Mammary microvascular endothelial cell (primary cell): ENCODE measurements around the gene PLPPR3. TPM values are rescaled to one million over a fixed set of nuclear protein-coding genes. Genes with fewer than 3 reads are reported as not detected.

Source experiments
- total RNA-seq: library from RNA; depleted of rRNA; stranded (reverse); fragments of >200 nt; gene quantifications from 2 replicates; pipeline ENCODE4 v1.2.3, GENCODE V29; 2015

PLPPR3 gene
- 0.25 TPM in 1 of 2 replicates, not detected in the other for total RNA-seq

GRCh38 chr19:821825-822503 lies at the start of gene PLPPR3:
Gene PLPPR3, minus strand, starts transcription at chr19:821955. Its CDS starts 396 bp downstream, at chr19:821559.

GRCh38 chr19:858868-859843 lies 37.4 kb upstream of the PLPPR3 start, which contains the start of gene CFD:
Gene CFD, plus strand, starts transcription at chr19:859664. Its CDS starts 26 bp downstream, at chr19:859690.

GRCh38 chr19:852136-853013 lies 30.6 kb upstream of the PLPPR3 start, which contains the start of gene ELANE:
Gene ELANE, plus strand, starts transcription at chr19:852303. Its CDS starts 26 bp downstream, at chr19:852329.

GRCh38 chr19:840519-841206 lies 18.9 kb upstream of the PLPPR3 start, which contains the start of gene PRTN3:
Gene PRTN3, plus strand, starts transcription at chr19:840999. Its CDS starts 10 bp downstream, at chr19:841009.

GRCh38 chr19:827710-828321 lies 6.1 kb upstream of the PLPPR3 start, which contains the start of gene AZU1:
Gene AZU1, plus strand, starts transcription at chr19:827837. Its CDS starts 10 bp downstream, at chr19:827847.

GRCh38 chr19:796692-797527 lies 24.8 kb downstream of the PLPPR3 start, which contains the start of gene PTBP1:
Gene PTBP1, plus strand, starts transcription at chr19:797452. Its CDS starts 46 bp downstream, at chr19:797498.

Other genes starting within 250 kb of the PLPPR3 start
- 537 and 604 TPM in 2 replicates for gene BSG, start 249.4 kb downstream of the PLPPR3 start, total RNA-seq
- 0.07 and 0.10 TPM in 2 replicates for gene HCN2, start 232.1 kb downstream of the PLPPR3 start, total RNA-seq
- 27.9 and 38.4 TPM in 2 replicates for gene POLRMT, start 188.4 kb downstream of the PLPPR3 start, total RNA-seq
- not detected in 2 replicates for gene FGF22, start 182.1 kb downstream of the PLPPR3 start, total RNA-seq
- 90.7 and 99.4 TPM in 2 replicates for gene RNF126, start 158.7 kb downstream of the PLPPR3 start, total RNA-seq
- gene FSTL3, start 145.6 kb downstream of the PLPPR3 start, total RNA-seq, result 103 and 104 TPM in 2 replicates
- gene PRSS57, start 126.5 kb downstream of the PLPPR3 start, total RNA-seq, result not detected in 2 replicates
- 5.9 and 6.9 TPM in 2 replicates for gene PALM, start 113.0 kb downstream of the PLPPR3 start, total RNA-seq
- not detected in 2 replicates for gene MISP, start 70.8 kb downstream of the PLPPR3 start, total RNA-seq
- 303 and 434 TPM in 2 replicates for gene PTBP1, start 24.5 kb downstream of the PLPPR3 start, total RNA-seq
- not detected in 2 replicates for gene AZU1, start 5.9 kb upstream of the PLPPR3 start, total RNA-seq
- not detected in 2 replicates for gene PRTN3, start 19.0 kb upstream of the PLPPR3 start, total RNA-seq
- not detected in 2 replicates for gene ELANE, start 30.3 kb upstream of the PLPPR3 start, total RNA-seq
- gene CFD, start 37.7 kb upstream of the PLPPR3 start, total RNA-seq, result 0.40 and 1.4 TPM in 2 replicates
- 50.0 and 62.7 TPM in 2 replicates for gene MED16, start 71.2 kb upstream of the PLPPR3 start, total RNA-seq
- gene RNU6-9, start 71.5 kb upstream of the PLPPR3 start, total RNA-seq, result not detected in 2 replicates
- 35.4 and 39.2 TPM in 2 replicates for gene R3HDM4, start 91.3 kb upstream of the PLPPR3 start, total RNA-seq
- gene KISS1R, start 95.4 kb upstream of the PLPPR3 start, total RNA-seq, result not detected in 2 replicates
- 4.6 and 6.9 TPM in 2 replicates for gene ARID3A, start 104.1 kb upstream of the PLPPR3 start, total RNA-seq
- gene WDR18, start 162.4 kb upstream of the PLPPR3 start, total RNA-seq, result 69.5 and 80.6 TPM in 2 replicates
- 0.53 and 2.6 TPM in 2 replicates for gene GRIN3B, start 178.5 kb upstream of the PLPPR3 start, total RNA-seq
- 144 and 147 TPM in 2 replicates for gene TMEM259, start 199.2 kb upstream of the PLPPR3 start, total RNA-seq
- not detected in 2 replicates for gene RNU6-2, start 199.6 kb upstream of the PLPPR3 start, total RNA-seq
- gene CNN2, start 204.7 kb upstream of the PLPPR3 start, total RNA-seq, result 166 and 189 TPM in 2 replicates
- gene ABCA7, start 218.2 kb upstream of the PLPPR3 start, total RNA-seq, result 6.1 and 13.3 TPM in 2 replicates
- 43.0 and 45.8 TPM in 2 replicates for gene ARHGAP45, start 245.2 kb upstream of the PLPPR3 start, total RNA-seq